NCI-H82 (cell line): ENCODE results near the gene PAX8.
A peak's percentile ranks its signal among the peaks of the same experiment; 100 is the strongest.

ENCODE experiments used
- DNase-seq: peaks from one replicate; lab custom pipeline; 2025; lab: John Stamatoyannopoulos, UW

Gene PAX8

DNA sequence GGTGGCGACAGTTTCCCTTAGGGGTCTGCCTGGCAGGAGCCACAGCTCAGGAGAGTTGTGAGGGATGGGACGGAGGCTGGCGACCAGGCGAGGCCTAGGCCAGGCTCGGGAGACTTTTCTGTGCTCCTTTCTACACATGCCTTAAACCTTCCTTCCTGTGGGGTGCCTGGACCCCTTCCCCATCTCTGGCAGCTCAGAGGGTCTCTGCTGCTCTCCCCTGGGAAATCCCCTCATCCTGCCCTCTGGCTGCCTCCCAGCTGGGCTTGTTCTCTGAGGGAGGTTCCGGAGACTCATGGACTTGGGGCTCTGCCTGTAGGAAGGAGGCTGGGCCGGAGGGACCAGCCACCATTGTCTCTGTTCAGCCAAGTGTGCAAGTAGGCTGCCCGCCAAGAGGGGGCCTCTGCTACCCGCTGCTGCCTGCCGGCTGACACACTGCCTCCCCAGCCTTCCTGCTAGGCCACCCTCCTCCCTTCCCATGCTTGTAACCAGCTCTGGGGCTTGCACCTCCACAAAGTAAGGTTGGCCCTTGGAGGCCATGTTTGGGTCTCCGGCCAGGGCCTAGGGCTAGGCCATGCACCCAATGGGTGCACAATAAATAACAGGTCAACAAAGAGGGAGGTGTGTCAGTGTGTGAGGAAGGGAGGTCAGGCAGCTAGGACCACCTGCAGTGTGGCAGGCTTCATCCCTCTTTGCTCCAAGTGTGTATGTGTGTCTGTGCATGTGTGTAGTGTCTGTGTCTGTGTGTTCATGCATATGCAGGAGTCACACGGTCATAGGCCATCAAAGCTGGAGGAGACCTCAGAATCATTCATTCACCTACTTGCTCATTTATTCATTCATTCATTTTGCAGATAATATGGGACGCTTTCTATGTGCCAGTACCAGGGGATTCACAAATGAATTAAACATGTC is 76.2 kb downstream of the PAX8 start:
- DNase-seq, result no peak

DNA sequence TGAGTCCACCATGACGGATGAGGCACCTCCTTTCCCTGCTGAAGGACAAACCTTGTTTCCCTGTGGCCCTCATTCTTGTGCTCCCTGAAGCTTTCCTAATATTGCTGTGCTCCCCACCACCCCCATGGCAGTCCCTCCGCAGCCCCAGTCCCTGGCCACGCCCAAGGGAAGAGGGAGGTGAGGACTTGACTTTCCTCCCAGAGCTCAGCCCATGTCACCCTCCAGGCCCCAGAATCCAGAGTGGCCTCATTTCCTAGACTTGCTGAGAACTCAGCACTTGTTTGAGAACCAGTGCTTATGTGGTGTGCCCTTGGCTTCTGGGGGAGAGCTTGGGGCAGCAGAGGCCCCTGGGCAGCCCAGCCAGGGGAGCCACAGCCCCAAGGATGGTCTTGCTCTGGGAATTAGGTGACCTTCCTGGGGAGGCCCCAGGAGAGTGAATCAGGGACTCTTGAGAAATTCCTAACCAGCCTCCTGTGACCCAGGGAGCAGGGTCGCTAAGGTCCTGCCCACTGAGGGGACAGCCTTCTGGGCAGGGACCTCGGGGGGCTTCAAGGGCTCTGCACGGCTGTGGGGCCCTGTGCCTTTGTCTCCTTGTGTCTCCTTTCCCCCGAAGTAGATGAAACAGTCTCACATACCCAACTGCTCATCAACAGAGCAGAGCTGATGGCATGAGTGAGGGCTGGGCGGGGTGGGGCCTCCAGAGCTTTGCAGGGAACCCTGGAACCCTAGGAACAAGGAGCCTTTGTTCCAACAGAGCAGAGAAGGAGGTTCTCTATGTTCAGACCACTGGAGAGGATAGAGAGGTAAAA is 77.0 kb downstream of the PAX8 start:
- no peak for DNase-seq

GRCh38 chr2:113200736-113201490 is 77.8 kb downstream of the PAX8 start:
- DNase-seq, result no peak

DNA sequence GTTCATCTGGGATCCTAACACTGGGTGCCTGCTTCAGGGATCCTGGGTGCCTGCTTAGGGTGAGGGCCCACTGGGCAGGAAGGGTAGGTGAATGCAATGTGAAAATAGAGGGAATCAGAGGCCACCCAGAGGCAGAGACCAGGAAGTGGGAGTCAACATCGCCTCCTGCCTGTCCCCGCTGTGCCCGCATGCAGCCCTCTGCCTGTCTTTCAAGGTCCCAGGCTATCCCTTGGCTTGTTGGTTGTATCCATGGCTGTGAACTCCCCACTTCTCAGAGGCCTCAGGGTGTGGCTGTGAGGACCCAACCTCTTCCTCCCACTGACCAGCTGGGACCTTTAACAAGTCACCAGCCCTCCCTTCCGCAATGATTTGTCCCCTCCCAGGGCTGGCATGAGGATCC is 78.5 kb downstream of the PAX8 start:
- DNase-seq, result peak; percentile 60

DNA sequence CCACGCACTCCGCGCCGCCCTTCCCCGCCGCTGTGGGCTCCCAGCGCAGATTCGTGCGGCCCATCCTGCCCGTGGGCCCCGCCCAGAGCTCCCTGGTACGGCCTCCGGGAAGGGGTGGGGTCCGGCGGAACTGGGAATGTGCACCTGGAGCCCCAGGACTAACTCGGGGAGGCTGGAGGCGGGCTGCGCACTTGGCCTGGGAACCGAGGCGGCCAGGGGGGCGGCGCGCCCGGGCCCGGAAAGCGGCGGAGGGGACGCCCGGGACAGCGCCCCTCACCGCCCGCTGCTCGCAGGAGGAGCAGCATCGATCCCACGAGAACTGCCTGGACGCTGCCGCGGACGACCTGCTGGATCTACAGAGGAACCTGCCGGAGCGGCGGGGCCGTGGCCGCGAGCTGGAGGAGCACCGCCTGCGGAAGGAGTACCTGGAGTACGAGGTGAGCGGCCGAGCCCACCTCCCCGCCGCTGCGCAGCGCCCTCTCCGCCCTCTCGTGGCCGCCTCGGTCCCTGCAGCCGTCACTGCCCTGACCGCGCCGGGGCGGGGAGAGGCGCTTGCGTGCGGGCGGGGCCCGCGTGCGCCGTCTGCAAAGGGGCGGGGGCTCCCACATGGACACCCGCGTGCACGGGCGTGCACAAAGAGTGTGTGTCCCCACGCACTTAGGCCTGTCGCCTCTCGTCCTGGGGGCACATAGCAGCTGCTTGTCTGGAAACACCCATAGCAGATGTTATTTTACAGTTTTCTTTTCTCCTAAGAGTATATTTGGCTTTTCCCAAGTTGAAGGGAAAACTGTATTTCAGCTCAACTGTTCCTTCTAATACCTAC is 79.7 kb downstream of the PAX8 start:
- DNase-seq, result peak; percentile 91

DNA sequence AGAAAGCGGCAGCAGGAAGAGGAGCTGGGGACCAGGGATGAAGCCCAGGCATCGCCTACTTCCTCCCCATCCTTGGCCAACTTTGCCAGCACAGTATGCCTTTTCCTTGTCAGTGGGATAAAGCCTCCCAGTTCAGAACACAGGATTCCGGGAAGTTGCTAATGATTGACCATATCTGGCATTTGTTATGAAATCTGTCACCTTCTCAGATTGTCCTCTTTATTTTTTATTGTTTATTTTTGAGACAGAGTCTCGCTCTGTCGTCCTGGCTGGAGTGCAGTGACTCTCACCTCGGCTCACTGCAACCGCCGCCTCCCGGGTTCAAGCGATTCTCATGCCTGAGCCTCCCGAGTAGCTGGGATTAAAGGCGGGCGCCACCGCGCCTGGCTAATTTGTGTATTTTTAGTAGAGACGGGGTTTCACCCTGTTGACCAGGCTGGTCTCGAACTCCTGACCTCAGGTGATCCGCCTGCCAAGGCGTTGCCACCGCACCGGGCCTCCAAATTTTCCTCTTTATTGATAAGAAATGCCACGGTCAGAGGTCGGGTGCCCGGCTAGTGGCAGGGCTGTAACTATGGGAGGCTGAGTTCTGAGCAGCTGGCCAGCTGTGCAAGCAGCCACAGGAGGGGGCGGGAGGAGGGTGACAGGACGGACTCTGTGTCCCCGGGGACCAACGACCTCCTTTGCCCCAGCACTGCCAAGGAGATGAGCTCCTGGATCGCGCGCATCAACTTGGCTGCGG is 80.5 kb downstream of the PAX8 start:
- no peak for DNase-seq

DNA sequence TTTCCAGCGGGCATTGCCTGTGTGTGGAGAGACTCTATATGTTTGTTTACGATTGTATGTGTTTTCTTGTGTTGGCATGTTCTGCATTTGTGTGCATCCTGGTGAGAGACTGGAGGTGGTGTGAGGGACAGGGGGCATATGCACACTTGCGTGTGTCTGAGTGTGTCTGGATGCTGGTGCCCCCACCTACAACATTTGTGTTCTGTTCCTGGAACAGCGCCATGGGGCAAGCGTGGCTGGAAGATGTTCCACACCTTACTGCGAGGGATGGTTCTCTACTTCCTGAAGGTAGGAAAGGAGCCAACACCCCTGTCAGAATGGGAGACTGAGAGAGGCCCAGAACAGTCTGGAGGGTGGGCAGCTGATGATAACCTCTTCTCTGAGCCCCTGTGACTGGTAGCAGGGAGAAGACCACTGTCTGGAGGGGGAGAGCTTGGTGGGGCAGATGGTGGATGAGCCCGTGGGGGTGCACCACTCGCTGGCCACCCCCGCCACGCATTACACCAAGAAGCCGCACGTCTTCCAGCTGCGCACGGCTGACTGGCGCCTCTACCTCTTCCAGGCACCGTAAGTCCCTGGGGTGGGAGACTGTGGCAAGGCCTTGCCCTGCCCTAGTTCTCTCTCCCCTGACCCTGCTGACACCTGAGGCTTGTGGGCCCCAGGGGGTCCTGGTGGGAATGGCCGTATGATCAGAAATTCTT is 81.2 kb downstream of the PAX8 start:
- DNase-seq, result no peak

- no peak for DNase-seq
Observed at GRCh38 chr2:113196839-113197238, 81.9 kb downstream of the PAX8 start.

GRCh38 chr2:113195923-113196501 is 82.7 kb downstream of the PAX8 start:
- no peak for DNase-seq

- peak; percentile 49 for DNase-seq
Observed at GRCh38 chr2:113192459-113193100, 86.1 kb downstream of the PAX8 start.

DNA sequence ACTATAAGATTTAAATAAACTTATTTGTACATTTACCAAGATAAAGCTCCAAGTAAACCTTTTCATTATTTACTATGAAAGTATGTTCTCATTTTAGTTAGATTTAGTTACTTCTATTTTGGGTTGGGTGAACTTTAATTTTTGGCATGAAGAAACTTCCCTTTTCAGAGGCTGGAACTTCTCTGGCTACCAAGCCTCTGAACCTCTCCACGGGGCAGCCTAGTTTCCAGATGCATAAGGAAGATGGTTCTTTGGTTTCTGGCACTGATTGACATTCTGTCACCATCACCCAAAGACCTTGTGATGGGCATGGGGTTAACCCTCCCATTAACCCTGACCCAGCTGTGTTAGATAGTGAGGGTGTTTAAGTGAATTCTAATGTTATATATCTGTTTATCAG is 87.8 kb downstream of the PAX8 start:
- DNase-seq, result no peak

DNA sequence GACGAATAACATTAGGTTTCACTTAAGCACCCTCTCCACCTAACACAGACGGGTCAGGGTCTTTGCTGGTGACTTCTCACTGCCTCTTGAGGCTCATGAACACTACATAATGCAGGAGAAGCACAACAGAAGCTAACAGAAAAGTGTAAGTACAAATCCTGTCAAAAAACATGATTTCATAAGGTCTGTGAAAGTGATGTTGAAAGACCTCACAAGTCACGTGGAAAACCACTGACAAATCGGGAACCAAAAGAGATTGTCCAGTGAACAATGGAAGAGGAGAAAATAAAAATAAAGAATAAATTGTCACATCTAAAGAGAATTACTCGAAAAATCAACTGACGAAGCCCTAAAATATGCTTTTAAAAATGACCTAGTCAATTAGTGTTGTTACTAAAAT is 91.0 kb downstream of the PAX8 start:
- DNase-seq, result no peak

- no peak for DNase-seq
Observed at GRCh38 chr2:113186433-113186796, 92.3 kb downstream of the PAX8 start.

DNA sequence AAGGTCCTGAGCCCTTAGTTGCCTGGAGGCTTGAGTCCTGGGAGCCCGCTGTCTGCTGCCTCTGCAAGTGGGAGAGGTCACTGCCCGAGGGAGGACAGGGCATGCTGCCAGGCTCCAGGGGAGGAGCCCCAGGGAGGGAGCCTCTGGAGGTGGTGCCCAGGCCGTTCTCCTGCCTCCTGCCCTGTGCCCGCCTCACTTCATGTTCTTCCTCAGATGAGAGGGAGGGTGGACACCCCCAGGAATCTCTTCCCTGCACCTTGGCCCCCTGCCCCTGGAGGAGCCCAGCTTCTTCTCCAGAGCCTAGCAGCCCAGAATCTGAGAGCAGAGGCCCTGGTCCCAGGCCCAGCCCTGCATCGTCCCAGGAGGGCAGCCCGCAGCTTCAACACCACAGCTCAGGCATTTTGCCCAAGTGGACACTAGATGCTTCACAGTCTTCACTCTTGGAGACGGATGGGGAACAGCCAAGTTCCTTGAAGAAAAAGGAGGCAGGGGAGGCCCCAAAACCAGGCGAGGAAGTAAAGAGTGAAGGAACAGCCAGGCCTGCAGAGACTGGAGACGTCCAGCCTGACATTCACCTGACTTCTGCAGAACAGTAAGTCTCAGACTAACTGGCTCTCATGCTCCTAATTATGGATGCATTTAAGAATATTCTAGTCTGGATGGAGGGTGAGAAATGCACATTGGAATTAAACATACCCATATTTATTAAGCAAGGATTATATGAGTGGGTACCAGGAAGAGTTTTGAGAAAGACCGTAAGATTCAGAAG is 92.9 kb downstream of the PAX8 start:
- no peak for DNase-seq

- no peak for DNase-seq
Observed at GRCh38 chr2:113184531-113185230, 94.0 kb downstream of the PAX8 start.

DNA sequence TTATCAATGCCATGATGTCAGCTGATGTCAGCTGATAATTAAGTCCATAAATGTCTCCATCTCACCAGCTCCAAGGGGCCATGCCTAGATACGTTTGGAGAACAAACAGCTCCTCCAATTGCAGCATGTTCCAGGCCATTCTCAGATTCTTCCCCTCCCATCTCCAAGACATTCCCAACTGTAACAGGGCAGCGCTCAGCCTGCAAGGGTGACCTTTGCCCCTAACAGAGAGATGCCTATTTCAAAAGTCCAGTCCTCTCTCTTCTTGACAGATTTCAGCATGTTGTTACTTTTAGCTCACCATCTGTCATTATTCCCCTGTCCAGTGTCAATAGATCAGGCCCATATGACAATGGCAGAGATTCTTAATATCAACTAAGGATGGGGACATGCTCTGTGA is 95.0 kb downstream of the PAX8 start:
- no peak for DNase-seq

DNA sequence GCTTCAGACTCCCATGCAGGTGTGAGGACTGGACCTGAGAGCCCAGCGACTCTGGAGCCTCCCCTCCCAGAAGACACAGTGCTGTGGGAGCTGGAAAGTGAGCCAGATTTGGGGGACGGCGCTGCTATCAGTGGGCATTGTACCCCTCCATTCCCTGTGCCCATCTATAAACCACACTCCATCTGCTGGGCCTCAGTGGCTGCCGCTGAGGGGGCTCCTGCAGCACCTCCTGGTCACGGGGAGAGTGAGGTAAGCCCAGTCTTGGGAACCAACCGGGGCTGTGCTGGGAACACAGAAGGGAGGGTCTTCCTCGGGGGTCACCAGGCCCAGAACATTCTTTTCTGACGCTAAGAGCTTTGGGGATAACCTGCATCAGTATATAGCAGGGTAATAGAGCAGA is 95.5 kb downstream of the PAX8 start:
- DNase-seq, result no peak
